Right lobe of liver (tissue), 6 donors: ENCODE results near the gene CNOT2. TPM values are rescaled to one million over a fixed set of nuclear protein-coding genes. Genes with fewer than 3 reads are reported as not detected.

ENCODE experiments used
- ATAC-seq, 4 donors: fragments of 200-7000 bp; cut with Tn5 transposase; one replicate each; pipeline ENCODE4 v1.9.1; 2020; ENCODE audit warnings: mild to moderate bottlenecking in 4 of 4, moderate library complexity in 4 of 4
- DNase-seq, 3 donors: peaks; one replicate each; pipeline ENCODE4 v3.0.0-alpha.2; 2020
- H3K27ac ChIP-seq, 3 donors: fragments of 200-600 bp; one replicate each; pipeline ENCODE4 v1.8.0; 2022
- H3K27me3 ChIP-seq, 2 donors: fragments of 200-600 bp; one replicate each; pipeline ENCODE4 v1.8.0; 2022
- H3K36me3 ChIP-seq, 4 donors: fragments of 200-600 bp; sonication (generic) in 1 of 4; one replicate each; pipeline versions ENCODE4 v1.5.1 to v1.8.0; 2017 to 2022; ENCODE audit warnings: control low read depth in 1 of 4
- H3K4me1 ChIP-seq, 4 donors: fragments of 200-600 bp; sonication (generic) in 1 of 4; one replicate each; pipeline versions ENCODE4 v1.5.1 to v1.8.0; 2017 to 2022; ENCODE audit warnings: control low read depth in 1 of 4
- H3K4me3 ChIP-seq, 3 donors: fragments of 200-600 bp; one replicate each; pipeline ENCODE4 v1.8.0; 2022
- H3K9me3 ChIP-seq, 4 donors: fragments of 200-600 bp; sonication (generic) in 1 of 4; one replicate each; pipeline versions ENCODE4 v1.5.1 to v1.8.0; 2017 to 2022; ENCODE audit warnings: control low read depth in 1 of 4
- POLR2A ChIP-seq: fragments of 450-650 bp; IDR thresholded peaks from one replicate; pipeline ENCODE4 v1.6.1; 2017; ENCODE audit warnings: antibody characterized with exemption, mild to moderate bottlenecking
- WGBS: methylation state at CpG from one replicate; pipeline ENCODE4 v1.1.6; 2018; ENCODE audit warnings: low coverage, low lambda C conversion rate; ENCODE audit not compliant: insufficient coverage; ENCODE audit errors: missing lambda C conversion rate; 5-methylcytosine and 5-hydroxymethylcytosine counted together
- intact Hi-C, 2 donors: fragments of 100-400 bp; cut with DNase I; formaldehyde crosslinking; loops; one replicate each; pipeline versions ENCODE4 v1.11.2 to v1.14.1; 2022
- total RNA-seq, 6 experiments: library from RNA; depleted of rRNA in 2 of 6; stranded (reverse); fragments of >200 nt in 2 of 6; fragmentation: NEBNext Ultra II Directional in 3 of 6; extraction: Animal tissue kit (Norgen Biotek cat#: 25700) in 3 of 6; gene quantifications; one replicate each; pipeline versions ENCODE4 v1.1.0 to v1.2.4, GENCODE V29; 2016 to 2023
- TF ChIP-seq, protein P1 (sequence below), 4 donors: fragments of 200-600 bp in 3 of 4; fragments of 450-650 bp in 1 of 4; IDR thresholded peaks; one replicate each; pipeline versions ENCODE4 v1.5.1 to v1.8.0; 2016 to 2022; ENCODE audit warnings: antibody characterized with exemption in 4 of 4, mild to moderate bottlenecking in 2 of 4
- donor health status: DM: no; HTN: yes; CAD: no.
- donor health status: DM: no; HTN: no; CAD: no.
- donor health status: DM: no; HTN: no; CAD: no.
- donor health status: DM: no; HTN: yes; CAD: no.
- donor health status: DM: no; HTN: yes; CAD: no.

The CNOT2 gene
- total RNA-seq, 6 experiments from 2014 or later, result 24.6 to 65.9 (median 35.4) TPM

DNA sequence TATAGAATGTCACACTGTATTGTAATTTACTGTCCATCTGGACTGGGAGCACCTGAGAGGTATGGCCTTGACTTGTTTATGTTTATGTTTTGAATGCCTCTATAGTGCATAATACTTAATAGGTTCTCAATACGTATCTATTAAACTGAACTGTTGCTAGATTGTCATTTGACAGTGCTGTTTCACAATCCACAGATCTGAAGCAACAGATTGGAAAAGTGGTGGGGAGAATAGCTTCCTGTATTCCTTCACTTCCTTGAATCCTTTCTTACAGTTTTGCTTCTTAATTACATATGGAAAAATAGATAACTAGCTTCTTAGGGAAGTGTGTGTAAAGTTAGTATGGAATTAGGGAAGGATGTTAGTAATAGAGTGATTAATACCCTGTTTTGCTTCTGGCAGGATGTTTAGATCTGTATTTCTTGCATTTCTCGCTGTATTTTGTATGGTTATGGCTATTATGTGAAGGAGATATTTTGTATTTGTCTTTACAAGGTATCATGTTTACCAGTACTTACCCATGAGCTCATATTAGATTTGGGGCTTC lies 4.5 kb downstream of the CNOT2 start:
- ATAC-seq (no peak), DNase-seq (no peak)
- Histone ChIP-seq H3K9me3 (no peaks in the 10 kb centered on the region), H3K27me3 (no peaks in the 10 kb centered on the region), H3K4me1 (peaks cover 0 to 29% (median 10%) of the 10 kb centered on the region in 4 donors), H3K36me3 (no peaks in the 10 kb centered on the region), H3K4me3 (no peak overlapping the region), H3K27ac (no peak overlapping the region)
- no peak for TF ChIP-seq POLR2A
- TF ChIP-seq, protein P1, sequence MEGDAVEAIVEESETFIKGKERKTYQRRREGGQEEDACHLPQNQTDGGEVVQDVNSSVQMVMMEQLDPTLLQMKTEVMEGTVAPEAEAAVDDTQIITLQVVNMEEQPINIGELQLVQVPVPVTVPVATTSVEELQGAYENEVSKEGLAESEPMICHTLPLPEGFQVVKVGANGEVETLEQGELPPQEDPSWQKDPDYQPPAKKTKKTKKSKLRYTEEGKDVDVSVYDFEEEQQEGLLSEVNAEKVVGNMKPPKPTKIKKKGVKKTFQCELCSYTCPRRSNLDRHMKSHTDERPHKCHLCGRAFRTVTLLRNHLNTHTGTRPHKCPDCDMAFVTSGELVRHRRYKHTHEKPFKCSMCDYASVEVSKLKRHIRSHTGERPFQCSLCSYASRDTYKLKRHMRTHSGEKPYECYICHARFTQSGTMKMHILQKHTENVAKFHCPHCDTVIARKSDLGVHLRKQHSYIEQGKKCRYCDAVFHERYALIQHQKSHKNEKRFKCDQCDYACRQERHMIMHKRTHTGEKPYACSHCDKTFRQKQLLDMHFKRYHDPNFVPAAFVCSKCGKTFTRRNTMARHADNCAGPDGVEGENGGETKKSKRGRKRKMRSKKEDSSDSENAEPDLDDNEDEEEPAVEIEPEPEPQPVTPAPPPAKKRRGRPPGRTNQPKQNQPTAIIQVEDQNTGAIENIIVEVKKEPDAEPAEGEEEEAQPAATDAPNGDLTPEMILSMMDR (IDR thresholded peaks at IDR 0.05), result no peak
- intact Hi-C loops, result no loop called here
- WGBS, result 76% methylated on average over 2 of the region's 2 CpGs

DNA sequence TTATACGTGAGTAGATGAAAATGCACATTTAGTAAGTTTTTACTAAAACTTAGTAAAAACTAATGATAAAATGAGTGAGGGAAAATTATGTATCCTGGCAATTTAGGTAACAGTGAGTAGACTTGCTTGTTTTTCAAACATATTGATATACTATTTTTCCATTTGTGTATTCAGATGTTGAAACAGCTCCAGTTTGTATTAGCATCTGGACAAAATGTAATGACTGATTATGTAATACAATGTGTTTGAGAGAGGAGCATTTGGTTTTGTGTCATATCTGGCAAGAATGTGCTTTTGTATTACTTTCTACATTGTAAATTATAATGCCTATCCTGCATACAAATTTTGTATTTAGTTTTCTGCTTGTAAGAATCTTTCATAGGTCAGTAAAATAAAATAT lies 5.6 kb downstream of the CNOT2 start:
- Histone ChIP-seq H3K4me3 (no peak overlapping the region), H3K4me1 (peaks cover 0 to 29% (median 10%) of the 10 kb centered on the region in 4 donors), H3K9me3 (no peaks in the 10 kb centered on the region), H3K27ac (no peak overlapping the region), H3K27me3 (no peaks in the 10 kb centered on the region), H3K36me3 (no peaks in the 10 kb centered on the region)
- intact Hi-C loops, result no loop called here
- DNase-seq (no peak), ATAC-seq (peak in 1 of 4 donors; percentile 44)
- TF ChIP-seq POLR2A, result no peak
- TF ChIP-seq, protein P1 (IDR thresholded peaks at IDR 0.05), result no peak
- 29% methylated on average over 1 of the region's 1 CpG for WGBS

DNA sequence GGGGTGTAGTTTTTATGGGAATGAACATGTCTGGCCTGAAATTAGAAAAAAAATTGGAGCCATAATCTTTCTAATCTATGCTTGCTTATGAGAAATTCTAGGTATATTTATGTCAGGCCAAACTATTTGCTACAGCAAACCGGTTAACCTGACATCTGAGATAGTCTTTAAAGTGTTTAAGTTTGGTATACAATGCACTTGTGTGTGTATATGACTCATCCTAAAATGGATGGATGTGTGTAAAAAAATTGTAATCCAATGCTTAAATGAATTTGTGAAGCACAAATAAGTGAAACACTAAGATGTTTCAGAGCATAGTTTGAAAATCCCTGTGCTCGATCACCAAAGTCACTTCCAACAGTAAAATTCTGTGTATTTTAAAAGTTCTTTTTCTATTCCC lies 6.7 kb downstream of the CNOT2 start:
- Histone ChIP-seq H3K9me3 (no peaks in the 10 kb centered on the region), H3K4me1 (peaks cover 0 to 22% (median 6%) of the 10 kb centered on the region in 4 donors), H3K27me3 (no peaks in the 10 kb centered on the region), H3K36me3 (no peaks in the 10 kb centered on the region), H3K27ac (no peak overlapping the region), H3K4me3 (no peak overlapping the region)
- TF ChIP-seq POLR2A, result no peak
- TF ChIP-seq, protein P1 (IDR thresholded peaks at IDR 0.05), result no peak
- intact Hi-C loops, result no loop called here
- WGBS, result 100% methylated on average over 2 of the region's 2 CpGs
- DNase-seq (no peak), ATAC-seq (no peak)

DNA sequence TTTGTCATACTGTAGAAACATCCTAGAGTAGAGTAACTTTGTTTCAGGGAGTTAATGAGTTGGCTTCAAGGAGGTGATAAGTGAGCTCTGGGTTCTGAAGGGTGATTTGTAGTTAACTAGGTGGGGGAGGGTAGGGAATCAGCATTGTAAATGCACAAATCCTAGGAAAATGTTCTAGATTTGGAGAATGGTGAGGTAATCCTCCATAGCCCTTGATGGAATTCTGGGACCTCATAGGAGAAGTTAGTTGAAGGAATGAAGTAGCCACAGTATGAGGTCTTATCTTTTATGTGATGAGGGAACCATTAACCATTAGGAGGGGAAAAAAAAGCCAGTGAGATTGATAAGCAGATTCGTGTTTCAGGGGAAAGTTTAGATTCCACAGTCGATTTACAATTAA lies 8.0 kb downstream of the CNOT2 start:
- 45% methylated on average over 2 of the region's 2 CpGs for WGBS
- ATAC-seq (no peak), DNase-seq (no peak)
- Histone ChIP-seq H3K4me3 (no peak overlapping the region), H3K27ac (no peak overlapping the region), H3K4me1 (peaks cover 0 to 15% (median 0%) of the 10 kb centered on the region in 4 donors), H3K27me3 (no peaks in the 10 kb centered on the region), H3K36me3 (no peaks in the 10 kb centered on the region), H3K9me3 (no peaks in the 10 kb centered on the region)
- intact Hi-C loops, result no loop called here
- no peak for TF ChIP-seq POLR2A
- TF ChIP-seq, protein P1 (IDR thresholded peaks at IDR 0.05), result no peak
